Activated effector memory CD4-positive, alpha-beta T cell treated with Interleukin-2 at 50 U/mL for 16 hours (primary cell): ENCODE results near the gene ARFGEF3.

ENCODE experiments used
- DNase-seq: peaks from one replicate; pipeline ENCODE4 v3.0.0-alpha.2; 2020

Gene ARFGEF3

DNA sequence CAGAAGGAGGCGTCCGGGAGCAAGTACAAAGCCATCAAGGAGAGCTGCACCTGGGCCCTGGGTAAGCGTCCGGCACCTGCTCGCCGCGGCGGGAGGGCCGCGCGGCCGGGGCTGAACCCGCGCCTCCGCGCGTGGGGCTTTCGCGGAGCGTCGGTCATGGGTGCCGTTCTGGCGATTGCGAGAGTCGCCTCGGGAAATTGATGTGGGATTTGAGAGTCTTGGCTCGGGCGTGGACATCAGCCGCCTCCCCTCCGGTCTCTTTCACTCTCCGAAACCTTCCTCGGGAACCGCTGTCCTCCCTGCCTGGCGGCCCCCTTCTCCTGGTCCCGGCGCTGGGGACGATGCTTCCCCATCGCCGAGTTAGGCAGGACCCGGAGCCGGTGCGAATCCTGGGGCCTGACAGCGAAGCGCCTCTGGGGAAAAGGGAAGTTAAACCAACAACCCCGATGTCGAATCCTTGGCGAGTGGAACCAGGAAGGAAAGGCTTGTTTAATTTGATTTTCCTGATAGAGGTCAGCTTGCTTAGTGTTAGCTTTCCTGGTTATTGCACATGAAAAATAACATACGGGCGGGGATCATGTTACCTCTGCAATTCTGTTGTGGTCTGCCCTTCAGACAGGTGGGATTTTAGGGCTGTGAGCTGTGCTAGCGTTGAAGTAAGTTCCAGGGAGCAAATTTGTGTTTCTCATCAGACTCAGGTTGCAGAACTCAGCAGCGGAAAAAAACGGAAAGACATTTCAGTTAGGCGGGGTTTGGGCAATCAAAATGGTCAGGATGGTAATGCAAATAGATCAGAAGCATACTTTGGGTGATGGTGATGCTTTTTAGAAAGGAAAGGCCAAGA lies 594 bp downstream of the ARFGEF3 start:
- no peak for DNase-seq

DNA sequence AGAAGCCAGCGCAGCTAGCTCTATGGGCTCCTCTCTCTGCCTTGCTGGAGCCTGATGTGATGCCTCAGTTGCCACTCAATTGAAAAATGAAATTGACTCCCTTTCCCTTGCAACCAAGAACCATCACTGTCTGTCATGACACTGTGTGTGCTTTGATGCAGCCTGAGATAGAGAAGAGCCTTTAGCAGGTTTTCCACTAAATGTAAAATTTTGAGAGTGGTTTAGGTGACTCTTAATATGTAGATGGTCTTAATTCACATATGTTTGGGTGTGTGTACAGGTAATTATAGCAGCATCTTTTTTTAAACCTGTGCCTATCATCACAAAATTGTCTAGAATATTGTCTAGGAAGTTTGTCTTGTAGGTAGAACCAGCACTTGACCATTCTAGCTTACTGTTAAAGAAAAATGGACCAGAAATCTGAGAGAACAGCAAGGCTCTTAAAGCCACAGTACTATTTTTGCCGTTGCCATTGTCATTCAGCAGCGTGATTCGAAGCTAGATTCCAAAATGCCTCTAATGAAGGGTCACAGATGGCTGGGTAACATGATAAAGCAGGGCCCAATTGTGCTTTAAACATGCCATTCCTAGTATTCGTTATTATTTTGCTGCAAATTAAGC lies 1.3 kb downstream of the ARFGEF3 start:
- DNase-seq: no peak

GRCh38 chr6:138175596-138175995 lies 13.9 kb downstream of the ARFGEF3 start:
- DNase-seq: no peak

GRCh38 chr6:138176652-138177232 lies 15.0 kb downstream of the ARFGEF3 start:
- no peak for DNase-seq

DNA sequence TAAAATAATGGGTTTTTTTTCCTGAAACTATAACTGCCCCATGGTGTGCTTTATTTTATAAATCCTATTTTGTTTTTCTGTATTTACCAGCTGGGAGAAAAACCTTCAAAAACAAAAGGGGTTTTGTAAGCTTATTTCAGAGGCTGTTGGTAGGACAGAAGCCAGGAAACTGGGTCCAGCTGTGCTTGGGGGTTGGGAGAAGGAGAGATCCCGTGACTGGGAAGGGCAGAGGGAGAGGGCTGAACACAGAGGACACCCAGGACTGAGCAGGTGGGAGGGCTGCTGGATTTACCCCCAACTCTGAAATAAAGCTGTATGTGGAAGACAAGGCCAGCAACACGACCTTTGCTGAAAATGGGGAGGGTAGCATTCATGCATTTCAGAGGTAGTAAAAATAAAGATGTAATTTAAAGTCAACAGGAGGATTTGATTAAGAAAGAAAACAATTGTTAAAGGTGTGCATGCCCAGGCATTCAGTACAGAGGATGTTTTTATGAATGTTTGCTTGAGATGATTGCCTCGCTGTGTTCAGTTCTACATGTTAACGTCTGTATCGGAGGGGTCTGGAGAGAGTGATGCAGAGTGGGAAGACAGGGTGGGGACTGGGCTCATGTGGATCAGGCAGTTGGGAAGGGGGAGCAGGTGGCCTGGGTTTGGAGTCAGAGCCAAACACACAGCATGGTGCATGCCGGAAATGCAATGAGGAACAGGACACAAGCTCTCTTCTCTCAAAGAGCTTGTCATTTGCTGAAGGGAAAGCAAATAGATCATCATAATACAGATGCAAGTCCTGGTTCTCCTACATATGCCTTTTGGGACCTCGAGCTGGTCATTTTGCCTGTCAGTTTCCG lies 21.4 kb downstream of the ARFGEF3 start:
- DNase-seq: no peak

GRCh38 chr6:138183790-138184134 lies 22.0 kb downstream of the ARFGEF3 start:
- DNase-seq: no peak

DNA sequence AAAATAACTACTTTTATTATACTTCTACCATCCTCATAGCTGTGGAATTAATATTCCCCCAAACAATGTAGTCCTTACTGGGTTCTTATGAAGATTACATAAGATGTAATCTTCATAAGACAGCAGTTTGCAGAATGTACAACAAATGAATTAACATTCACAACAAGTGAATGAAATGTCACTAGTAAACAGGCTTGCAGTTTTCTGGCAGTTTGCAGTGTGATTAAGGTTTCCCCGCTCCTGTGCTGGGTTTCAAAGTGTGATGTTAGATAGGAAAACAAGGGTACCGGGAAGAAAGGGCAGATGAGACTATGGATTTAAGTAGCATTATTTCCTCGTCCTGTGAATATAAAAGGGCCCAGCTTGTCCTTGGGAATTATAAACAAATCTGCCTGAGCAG lies 22.5 kb downstream of the ARFGEF3 start:
- no peak for DNase-seq

- no peak for DNase-seq
Observed at GRCh38 chr6:138187156-138187555, 25.4 kb downstream of the ARFGEF3 start.

GRCh38 chr6:138188278-138188941 lies 26.7 kb downstream of the ARFGEF3 start:
- no peak for DNase-seq

GRCh38 chr6:138194287-138194686 lies 32.5 kb downstream of the ARFGEF3 start:
- no peak for DNase-seq

GRCh38 chr6:138196122-138196738 lies 34.5 kb downstream of the ARFGEF3 start:
- DNase-seq: no peak

GRCh38 chr6:138197570-138197969 lies 35.8 kb downstream of the ARFGEF3 start:
- no peak for DNase-seq

DNA sequence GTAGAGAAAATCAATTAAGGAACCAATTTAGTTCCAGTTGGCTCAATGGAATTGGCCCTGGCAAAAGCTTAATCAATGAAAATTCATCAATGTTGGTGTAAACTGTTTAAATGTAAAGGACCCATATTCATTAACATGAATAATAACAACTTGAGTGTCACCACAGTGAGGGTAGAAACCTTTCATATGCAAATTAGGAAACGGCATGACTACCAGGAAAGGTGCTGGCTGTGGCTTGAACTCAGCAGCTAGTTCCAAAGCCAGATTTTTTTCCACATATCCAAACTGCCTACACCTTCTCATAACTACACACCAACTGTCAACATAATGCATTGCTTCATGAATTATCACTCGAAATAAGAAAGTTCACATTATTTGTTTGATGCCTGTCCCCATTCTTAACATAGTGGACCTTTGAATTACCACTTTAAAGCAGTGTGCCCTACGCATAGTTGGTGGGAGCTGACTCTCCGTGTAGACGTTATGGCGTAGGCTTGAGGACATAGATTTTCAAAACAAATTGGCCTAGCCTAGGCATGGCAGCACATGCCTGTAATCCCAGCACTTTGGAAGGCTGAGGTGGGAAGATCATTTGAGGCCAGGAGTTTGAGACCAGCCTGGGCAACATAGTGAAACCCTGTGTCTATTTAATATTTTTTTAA lies 36.8 kb downstream of the ARFGEF3 start:
- DNase-seq: no peak

DNA sequence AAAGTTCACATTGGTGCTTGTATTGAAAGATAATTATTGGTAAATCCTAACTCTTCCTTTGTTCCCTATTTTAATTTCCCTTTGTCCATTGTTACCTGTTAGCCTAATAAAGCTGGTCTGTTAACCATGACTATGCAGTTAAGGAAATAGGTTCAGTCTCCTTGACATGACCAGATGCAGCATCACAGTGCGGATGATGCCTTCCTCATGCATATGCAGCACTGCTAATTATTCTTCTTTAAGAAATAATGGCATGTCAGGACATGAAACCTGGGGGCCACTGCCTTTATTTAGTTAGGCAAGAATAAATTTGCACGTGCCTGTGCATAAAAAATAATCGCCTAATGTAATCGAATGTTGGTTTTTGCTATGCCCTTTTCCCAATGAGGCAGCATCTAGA lies 40.1 kb downstream of the ARFGEF3 start:
- no peak for DNase-seq

DNA sequence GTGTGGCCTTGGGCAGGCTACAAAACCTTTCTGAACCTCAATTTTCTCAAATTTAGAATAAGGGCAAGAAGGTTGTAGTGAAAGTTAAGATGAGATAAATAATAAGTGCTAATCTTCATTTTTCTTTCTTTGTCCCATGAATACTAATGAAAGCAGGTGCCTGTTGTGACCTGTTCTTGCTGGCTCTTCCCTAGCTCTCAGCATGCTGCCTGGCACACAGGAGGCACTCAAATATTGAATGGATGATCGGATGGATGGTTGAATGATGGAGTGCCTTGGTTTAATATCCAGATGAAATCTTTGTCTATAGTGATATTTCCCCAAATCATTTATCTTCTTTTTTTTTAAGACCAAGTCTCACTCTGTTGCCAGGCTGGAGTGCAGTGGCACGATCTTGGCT lies 41.6 kb downstream of the ARFGEF3 start:
- DNase-seq: no peak

- DNase-seq: no peak
Observed at GRCh38 chr6:138204303-138204702, 42.6 kb downstream of the ARFGEF3 start.

GRCh38 chr6:138204792-138205384 lies 43.1 kb downstream of the ARFGEF3 start:
- no peak for DNase-seq

GRCh38 chr6:138205437-138206094 lies 43.8 kb downstream of the ARFGEF3 start:
- DNase-seq: no peak

GRCh38 chr6:138206862-138207261 lies 45.1 kb downstream of the ARFGEF3 start:
- DNase-seq: no peak

GRCh38 chr6:138211048-138211581 lies 49.4 kb downstream of the ARFGEF3 start:
- no peak for DNase-seq
